Measurements from ENCODE around the gene NXF1.
"Not testable (repeated sequence)": the region's sequence is repeated elsewhere in the genome, so short reads cannot be mapped to it uniquely, and the experiment has no call there.

NXF1 gene

GRCh38 chr11:62771144-62772021 is 33.9 kb downstream of the NXF1 start, which contains the start of gene TAF6L:
Gene TAF6L, plus strand, starts transcription at chr11:62771396. Its CDS starts 4,388 bp downstream, at chr11:62775784.
- in situ Hi-C loops (cut with MboI; ENCODE audit: low sequenced_read_pairs, unreplicated experiment) = no loop called here

GRCh38 chr11:62770778-62771143 is 34.5 kb downstream of the NXF1 start:
- no peak for DNase-seq (ENCODE audit: low spot score)
- TF ChIP-seq CTCF (IDR thresholded peaks at IDR 0.05; ENCODE audit: borderline replicate concordance, control extremely low read depth, extremely low read depth, insufficient read depth, missing control alignments) = no peak
- in situ Hi-C loops (cut with MboI; ENCODE audit: low sequenced_read_pairs, unreplicated experiment) = no loop called here

More at GRCh38 chr11:62771144-62772021, 33.9 kb downstream of the NXF1 start, which contains the start of gene TAF6L:
- DNase-seq (ENCODE audit: low spot score) = peak; percentile 94
- TF ChIP-seq CTCF (IDR thresholded peaks at IDR 0.05; ENCODE audit: borderline replicate concordance, control extremely low read depth, extremely low read depth, insufficient read depth, missing control alignments) = no peak

GRCh38 chr11:62760867-62761227 is 44.4 kb downstream of the NXF1 start:
- in situ Hi-C loops (cut with MboI; ENCODE audit: low sequenced_read_pairs, unreplicated experiment); DNase-seq (ENCODE audit: low spot score): not testable (repeated sequence)

GRCh38 chr11:62757846-62758788 is 47.1 kb downstream of the NXF1 start:
- DNase-seq (ENCODE audit: low spot score) = no peak
- no peak for TF ChIP-seq CTCF (IDR thresholded peaks at IDR 0.05; ENCODE audit: borderline replicate concordance, control extremely low read depth, extremely low read depth, insufficient read depth, missing control alignments)
- in situ Hi-C loops (cut with MboI; ENCODE audit: low sequenced_read_pairs, unreplicated experiment) = no loop called here

GRCh38 chr11:62755086-62755615 is 50.1 kb downstream of the NXF1 start:
- no peak for DNase-seq (ENCODE audit: low spot score)
- in situ Hi-C loops (cut with MboI; ENCODE audit: low sequenced_read_pairs, unreplicated experiment) = no loop called here
- no peak for TF ChIP-seq CTCF (IDR thresholded peaks at IDR 0.05; ENCODE audit: borderline replicate concordance, control extremely low read depth, extremely low read depth, insufficient read depth, missing control alignments)

GRCh38 chr11:62753736-62754603 is 51.3 kb downstream of the NXF1 start, which contains the start of gene ZBTB3:
Gene ZBTB3, minus strand, starts transcription at chr11:62754160. Its CDS starts 496 bp downstream, at chr11:62753664.
- DNase-seq (ENCODE audit: low spot score) = peak; percentile 95
- TF ChIP-seq CTCF (IDR thresholded peaks at IDR 0.05; ENCODE audit: borderline replicate concordance, control extremely low read depth, extremely low read depth, insufficient read depth, missing control alignments) = no peak
- in situ Hi-C loops (cut with MboI; ENCODE audit: low sequenced_read_pairs, unreplicated experiment) = no loop called here

All from GM13976 (cell line).